GM12878 (cell line): ENCODE data around the gene EXOC4.

Experiments used
- EZH2 ChIP-seq: IDR thresholded peaks from 2 replicates; pipeline ENCODE4 v1.6.1; 2012; ENCODE audit warnings: low read depth, mild to moderate bottlenecking, control low read depth, inconsistent platforms, low read length, borderline replicate concordance; ENCODE audit not compliant: control insufficient read depth
- FOS ChIP-seq: IDR thresholded peaks from 3 replicates; pipeline ENCODE4 v1.6.1; 2011; ENCODE audit warnings: borderline replicate concordance; ENCODE audit not compliant: insufficient read length; ENCODE audit errors: extremely low read depth
- NR2C2 ChIP-seq: IDR thresholded peaks from 2 replicates; pipeline ENCODE4 v1.6.1; 2011; ENCODE audit warnings: borderline replicate concordance, low read depth; ENCODE audit not compliant: control insufficient read depth, insufficient read length
- TF ChIP-seq, protein P1 (sequence below): IDR thresholded peaks from 2 replicates; pipeline ENCODE4 v1.6.1; 2011; ENCODE audit warnings: mild to moderate bottlenecking, low read depth, low read length, moderate library complexity; ENCODE audit not compliant: insufficient replicate concordance

DNA sequence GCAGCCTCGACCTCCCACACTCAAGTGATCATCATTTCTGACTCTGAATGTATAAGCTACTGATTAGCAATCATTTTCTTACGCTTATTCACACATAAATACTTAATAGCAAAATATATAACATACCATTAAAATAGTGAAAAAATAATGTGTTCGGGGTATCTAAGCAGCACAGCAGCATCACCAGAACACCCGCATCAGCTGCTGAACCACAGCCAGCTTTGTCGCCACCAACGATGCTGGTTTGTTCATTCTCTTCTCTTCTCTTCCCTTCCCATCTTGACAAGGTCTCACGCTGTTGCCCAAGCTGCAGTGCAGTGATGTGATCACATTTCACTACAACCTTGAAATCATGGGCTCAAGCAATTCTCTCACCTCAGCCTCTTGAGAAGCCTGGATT is 449.2 kb downstream of the EXOC4 start:
- TF ChIP-seq NR2C2, result no peak
- TF ChIP-seq EZH2, result no peak
- TF ChIP-seq FOS, result no peak
- TF ChIP-seq, protein P1, sequence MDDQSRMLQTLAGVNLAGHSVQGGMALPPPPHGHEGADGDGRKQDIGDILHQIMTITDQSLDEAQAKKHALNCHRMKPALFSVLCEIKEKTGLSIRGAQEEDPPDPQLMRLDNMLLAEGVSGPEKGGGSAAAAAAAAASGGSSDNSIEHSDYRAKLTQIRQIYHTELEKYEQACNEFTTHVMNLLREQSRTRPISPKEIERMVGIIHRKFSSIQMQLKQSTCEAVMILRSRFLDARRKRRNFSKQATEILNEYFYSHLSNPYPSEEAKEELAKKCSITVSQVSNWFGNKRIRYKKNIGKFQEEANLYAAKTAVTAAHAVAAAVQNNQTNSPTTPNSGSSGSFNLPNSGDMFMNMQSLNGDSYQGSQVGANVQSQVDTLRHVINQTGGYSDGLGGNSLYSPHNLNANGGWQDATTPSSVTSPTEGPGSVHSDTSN, result no peak
